ENCODE data around the gene KCNH1.

KCNH1 gene

GRCh38 chr1:210703593-210703992, 430.4 kb downstream of the KCNH1 start:
- no peaks in the 10 kb centered on the region for H3K9me3 ChIP-seq (ENCODE audit: control insufficient read depth in 1 of 2, low read length in 2 of 2)
- no peak overlapping the region for H3K4me3 ChIP-seq (ENCODE audit: low read depth in 1 of 2, low read length in 2 of 2)
- H3K27me3 ChIP-seq (ENCODE audit: low read depth, low read length): no peaks in the 10 kb centered on the region
- no peaks in the 10 kb centered on the region for H3K36me3 ChIP-seq (ENCODE audit: control insufficient read depth in 1 of 2, insufficient read depth in 2 of 2, low read length in 2 of 2)
- no peaks in the 10 kb centered on the region for H3K4me1 ChIP-seq (ENCODE audit: control insufficient read depth in 1 of 2, insufficient read depth in 2 of 2, low read length in 2 of 2)
- no peak overlapping the region for H3K27ac ChIP-seq (ENCODE audit: low read length)

DNA sequence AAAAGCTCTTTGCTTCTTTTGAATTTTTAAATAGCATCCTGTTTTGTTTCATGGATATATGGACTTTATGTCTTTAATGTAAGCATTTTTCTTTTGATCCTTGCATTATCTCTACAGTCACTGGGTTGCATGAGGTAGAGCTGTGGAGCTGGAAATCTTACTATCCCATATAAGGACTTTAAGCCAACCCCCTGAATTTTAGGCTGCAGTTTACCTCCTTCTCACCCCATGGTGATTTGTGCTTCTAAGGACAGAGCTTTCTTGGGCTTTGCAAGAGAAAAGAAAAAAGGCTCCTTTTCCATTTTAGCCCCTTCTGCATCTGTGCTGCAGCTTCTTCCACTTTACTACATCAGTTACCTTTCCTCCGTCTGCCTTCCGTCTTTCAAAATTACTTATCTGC, 431.4 kb downstream of the KCNH1 start:
- no peak overlapping the region for H3K27ac ChIP-seq (ENCODE audit: low read length)
- no peaks in the 10 kb centered on the region for H3K9me3 ChIP-seq (ENCODE audit: control insufficient read depth in 1 of 2, low read length in 2 of 2)
- no peak overlapping the region for H3K4me3 ChIP-seq (ENCODE audit: low read depth in 1 of 2, low read length in 2 of 2)
- H3K4me1 ChIP-seq (ENCODE audit: control insufficient read depth in 1 of 2, insufficient read depth in 2 of 2, low read length in 2 of 2): no peaks in the 10 kb centered on the region
- no peaks in the 10 kb centered on the region for H3K27me3 ChIP-seq (ENCODE audit: low read depth, low read length)
- no peaks in the 10 kb centered on the region for H3K36me3 ChIP-seq (ENCODE audit: control insufficient read depth in 1 of 2, insufficient read depth in 2 of 2, low read length in 2 of 2)

GRCh38 chr1:210700511-210700910, 433.4 kb downstream of the KCNH1 start:
- Histone ChIP-seq H3K27me3 (ENCODE audit: low read depth, low read length) (no peaks in the 10 kb centered on the region), H3K27ac (ENCODE audit: low read length) (no peak overlapping the region), H3K9me3 (ENCODE audit: control insufficient read depth in 1 of 2, low read length in 2 of 2) (no peaks in the 10 kb centered on the region), H3K4me3 (ENCODE audit: low read depth in 1 of 2, low read length in 2 of 2) (no peak overlapping the region), H3K36me3 (ENCODE audit: control insufficient read depth in 1 of 2, insufficient read depth in 2 of 2, low read length in 2 of 2) (no peaks in the 10 kb centered on the region), H3K4me1 (ENCODE audit: control insufficient read depth in 1 of 2, insufficient read depth in 2 of 2, low read length in 2 of 2) (no peaks in the 10 kb centered on the region)

DNA sequence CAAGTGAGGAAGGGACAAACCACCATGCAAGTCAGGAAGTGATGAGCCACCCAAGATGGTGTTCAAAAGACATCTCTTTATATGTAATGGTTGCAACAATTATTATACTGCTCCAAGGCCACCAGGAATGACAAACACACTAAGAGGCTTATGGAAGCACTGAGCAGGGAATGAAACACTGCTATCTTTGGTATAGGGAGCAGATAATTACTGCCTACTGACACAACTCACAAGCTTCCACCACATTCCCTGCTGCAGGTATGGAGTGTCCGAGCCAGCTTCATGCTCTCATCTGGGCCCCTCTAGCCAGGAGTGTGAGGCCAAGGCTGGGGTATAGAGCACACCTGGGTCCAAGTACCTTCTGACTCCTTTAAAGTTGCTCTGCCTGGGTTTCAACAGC, 433.9 kb downstream of the KCNH1 start:
- Histone ChIP-seq H3K27ac (ENCODE audit: low read length) (no peak overlapping the region), H3K9me3 (ENCODE audit: control insufficient read depth in 1 of 2, low read length in 2 of 2) (no peaks in the 10 kb centered on the region)

DNA sequence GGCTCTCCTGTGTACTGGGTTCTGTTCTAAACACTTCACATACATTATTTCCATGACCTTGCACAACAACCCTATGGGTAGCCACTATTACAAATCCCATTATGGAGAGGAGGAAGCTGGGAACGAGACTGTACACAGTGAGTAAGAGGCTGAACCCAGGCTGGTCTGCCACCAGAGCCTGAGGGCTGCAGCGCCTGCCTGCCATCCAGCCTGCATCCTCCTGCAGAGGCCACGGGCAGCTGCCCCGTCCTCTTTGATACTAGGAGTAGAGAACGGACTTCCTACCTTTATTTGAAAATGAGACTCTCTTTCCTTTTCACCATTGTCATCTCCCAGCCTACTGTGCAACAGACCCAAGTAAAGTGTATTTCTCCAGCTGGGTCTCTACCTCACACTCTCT, 435.3 kb downstream of the KCNH1 start:
- Histone ChIP-seq H3K4me3 (ENCODE audit: low read depth in 1 of 2, low read length in 2 of 2) (no peak overlapping the region), H3K27ac (ENCODE audit: low read length) (no peak overlapping the region), H3K4me1 (ENCODE audit: control insufficient read depth in 1 of 2, insufficient read depth in 2 of 2, low read length in 2 of 2) (no peaks in the 10 kb centered on the region), H3K27me3 (ENCODE audit: low read depth, low read length) (no peaks in the 10 kb centered on the region), H3K9me3 (ENCODE audit: control insufficient read depth in 1 of 2, low read length in 2 of 2) (no peaks in the 10 kb centered on the region), H3K36me3 (ENCODE audit: control insufficient read depth in 1 of 2, insufficient read depth in 2 of 2, low read length in 2 of 2) (no peaks in the 10 kb centered on the region)

More for the DNA sequence above, 433.9 kb downstream of the KCNH1 start:
- no peaks in the 10 kb centered on the region for H3K36me3 ChIP-seq (ENCODE audit: control insufficient read depth in 1 of 2, insufficient read depth in 2 of 2, low read length in 2 of 2)
- H3K4me1 ChIP-seq (ENCODE audit: control insufficient read depth in 1 of 2, insufficient read depth in 2 of 2, low read length in 2 of 2): no peaks in the 10 kb centered on the region
- H3K27me3 ChIP-seq (ENCODE audit: low read depth, low read length): no peaks in the 10 kb centered on the region
- H3K4me3 ChIP-seq (ENCODE audit: low read depth in 1 of 2, low read length in 2 of 2): no peak overlapping the region

DNA sequence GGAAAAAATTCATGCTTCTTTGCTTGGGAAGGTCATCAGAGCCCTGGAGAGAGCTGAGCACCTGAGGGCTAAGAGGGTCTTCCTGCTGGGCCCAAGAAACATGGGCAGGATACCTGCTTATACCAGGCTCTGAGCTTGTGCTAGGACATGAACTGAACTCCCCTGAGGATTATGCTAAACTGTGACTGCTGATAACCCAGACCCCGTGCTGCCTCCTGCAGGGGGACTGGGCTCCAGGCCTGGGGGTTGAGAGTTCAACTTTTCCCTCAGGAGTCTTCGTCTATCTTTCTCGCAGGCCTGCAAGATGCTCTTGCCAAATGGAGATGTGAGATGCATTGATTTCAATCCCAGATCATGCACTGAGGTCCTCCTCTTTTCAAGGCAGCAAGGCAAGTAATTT, 436.8 kb downstream of the KCNH1 start:
- Histone ChIP-seq H3K4me1 (ENCODE audit: control insufficient read depth in 1 of 2, insufficient read depth in 2 of 2, low read length in 2 of 2) (no peaks in the 10 kb centered on the region), H3K36me3 (ENCODE audit: control insufficient read depth in 1 of 2, insufficient read depth in 2 of 2, low read length in 2 of 2) (no peaks in the 10 kb centered on the region), H3K27me3 (ENCODE audit: low read depth, low read length) (no peaks in the 10 kb centered on the region), H3K4me3 (ENCODE audit: low read depth in 1 of 2, low read length in 2 of 2) (no peak overlapping the region), H3K27ac (ENCODE audit: low read length) (no peak overlapping the region), H3K9me3 (ENCODE audit: control insufficient read depth in 1 of 2, low read length in 2 of 2) (peaks cover 0 to 2% of the 10 kb centered on the region in 2 donors)

GRCh38 chr1:210696709-210697108, 437.2 kb downstream of the KCNH1 start:
- no peaks in the 10 kb centered on the region for H3K27me3 ChIP-seq (ENCODE audit: low read depth, low read length)
- peaks cover 0 to 2% of the 10 kb centered on the region in 2 donors for H3K9me3 ChIP-seq (ENCODE audit: control insufficient read depth in 1 of 2, low read length in 2 of 2)
- no peaks in the 10 kb centered on the region for H3K36me3 ChIP-seq (ENCODE audit: control insufficient read depth in 1 of 2, insufficient read depth in 2 of 2, low read length in 2 of 2)
- H3K27ac ChIP-seq (ENCODE audit: low read length): no peak overlapping the region
- no peak overlapping the region for H3K4me3 ChIP-seq (ENCODE audit: low read depth in 1 of 2, low read length in 2 of 2)
- no peaks in the 10 kb centered on the region for H3K4me1 ChIP-seq (ENCODE audit: control insufficient read depth in 1 of 2, insufficient read depth in 2 of 2, low read length in 2 of 2)

DNA sequence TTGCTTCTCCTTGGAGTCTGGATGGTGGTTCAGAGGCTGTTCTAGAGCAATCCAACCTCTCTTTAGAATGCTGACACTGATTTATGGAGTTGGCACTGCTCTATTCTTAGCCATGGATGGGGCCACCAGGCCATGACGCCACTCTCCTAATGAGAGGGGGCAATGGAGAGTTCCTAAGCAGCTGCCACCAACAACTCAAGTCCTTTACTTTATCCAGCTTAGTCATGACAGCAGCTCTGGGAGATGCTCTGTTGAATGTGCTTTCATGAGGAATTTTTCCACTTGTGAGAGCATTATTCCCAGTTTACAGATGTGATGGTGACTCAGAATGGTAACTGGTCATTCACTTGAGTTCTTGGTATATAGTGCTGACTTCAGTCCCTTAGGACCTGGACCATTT, 438.9 kb downstream of the KCNH1 start:
- H3K27me3 ChIP-seq (ENCODE audit: low read depth, low read length): no peaks in the 10 kb centered on the region
- no peaks in the 10 kb centered on the region for H3K36me3 ChIP-seq (ENCODE audit: control insufficient read depth in 1 of 2, insufficient read depth in 2 of 2, low read length in 2 of 2)
- H3K4me3 ChIP-seq (ENCODE audit: low read depth in 1 of 2, low read length in 2 of 2): no peak overlapping the region
- no peaks in the 10 kb centered on the region for H3K4me1 ChIP-seq (ENCODE audit: control insufficient read depth in 1 of 2, insufficient read depth in 2 of 2, low read length in 2 of 2)
- H3K27ac ChIP-seq (ENCODE audit: low read length): no peak overlapping the region
- H3K9me3 ChIP-seq (ENCODE audit: control insufficient read depth in 1 of 2, low read length in 2 of 2): peaks cover 0 to 2% of the 10 kb centered on the region in 2 donors

- no peaks in the 10 kb centered on the region for H3K36me3 ChIP-seq (ENCODE audit: control insufficient read depth in 1 of 2, insufficient read depth in 2 of 2, low read length in 2 of 2)
- no peaks in the 10 kb centered on the region for H3K4me1 ChIP-seq (ENCODE audit: control insufficient read depth in 1 of 2, insufficient read depth in 2 of 2, low read length in 2 of 2)
- H3K27ac ChIP-seq (ENCODE audit: low read length): no peak overlapping the region
- no peak overlapping the region for H3K4me3 ChIP-seq (ENCODE audit: low read depth in 1 of 2, low read length in 2 of 2)
- H3K9me3 ChIP-seq (ENCODE audit: control insufficient read depth in 1 of 2, low read length in 2 of 2): peaks cover 0 to 2% of the 10 kb centered on the region in 2 donors
- H3K27me3 ChIP-seq (ENCODE audit: low read depth, low read length): no peaks in the 10 kb centered on the region
These were observed 441.2 kb downstream of the KCNH1 start for GRCh38 chr1:210692796-210693195.

DNA sequence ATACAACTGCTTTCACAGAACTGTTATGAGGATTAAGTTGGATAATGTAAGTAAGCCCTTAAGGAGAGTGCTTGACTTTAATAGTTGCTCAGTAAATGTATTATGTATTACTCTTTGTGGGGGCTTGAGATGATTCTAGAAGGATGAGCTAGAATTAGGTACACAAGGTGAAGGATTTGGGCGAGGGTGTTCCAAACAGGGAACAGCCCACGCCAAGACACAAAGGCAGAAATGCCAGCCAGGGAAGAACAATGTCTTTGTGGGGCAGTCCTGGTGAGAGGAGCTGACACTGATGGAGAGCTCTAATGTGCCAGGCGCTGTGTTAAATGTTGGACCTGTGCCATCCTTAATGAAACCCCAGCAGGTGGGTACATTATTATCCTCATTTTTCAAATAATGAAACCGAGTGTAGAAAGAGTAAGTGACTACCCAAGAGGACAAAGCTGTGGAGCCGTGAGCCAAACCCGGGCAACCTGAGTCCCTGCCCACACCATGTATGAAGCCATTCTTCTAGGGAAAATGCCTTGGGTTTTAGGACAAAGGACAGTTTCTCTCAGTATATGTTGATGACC, 442.8 kb downstream of the KCNH1 start:
- H3K9me3 ChIP-seq (ENCODE audit: control insufficient read depth in 1 of 2, low read length in 2 of 2): peaks cover 0 to 2% of the 10 kb centered on the region in 2 donors
- H3K4me1 ChIP-seq (ENCODE audit: control insufficient read depth in 1 of 2, insufficient read depth in 2 of 2, low read length in 2 of 2): no peaks in the 10 kb centered on the region
- H3K27ac ChIP-seq (ENCODE audit: low read length): no peak overlapping the region
- no peak overlapping the region for H3K4me3 ChIP-seq (ENCODE audit: low read depth in 1 of 2, low read length in 2 of 2)
- H3K27me3 ChIP-seq (ENCODE audit: low read depth, low read length): no peaks in the 10 kb centered on the region
- no peaks in the 10 kb centered on the region for H3K36me3 ChIP-seq (ENCODE audit: control insufficient read depth in 1 of 2, insufficient read depth in 2 of 2, low read length in 2 of 2)

GRCh38 chr1:210690236-210690635, 443.7 kb downstream of the KCNH1 start:
- H3K27ac ChIP-seq (ENCODE audit: low read length): no peak overlapping the region
- H3K9me3 ChIP-seq (ENCODE audit: control insufficient read depth in 1 of 2, low read length in 2 of 2): peaks cover 0 to 2% of the 10 kb centered on the region in 2 donors
- no peaks in the 10 kb centered on the region for H3K27me3 ChIP-seq (ENCODE audit: low read depth, low read length)
- no peaks in the 10 kb centered on the region for H3K36me3 ChIP-seq (ENCODE audit: control insufficient read depth in 1 of 2, insufficient read depth in 2 of 2, low read length in 2 of 2)
- no peaks in the 10 kb centered on the region for H3K4me1 ChIP-seq (ENCODE audit: control insufficient read depth in 1 of 2, insufficient read depth in 2 of 2, low read length in 2 of 2)
- H3K4me3 ChIP-seq (ENCODE audit: low read depth in 1 of 2, low read length in 2 of 2): no peak overlapping the region

- H3K4me3 ChIP-seq (ENCODE audit: low read depth in 1 of 2, low read length in 2 of 2): no peak overlapping the region
- H3K27me3 ChIP-seq (ENCODE audit: low read depth, low read length): no peaks in the 10 kb centered on the region
- no peak overlapping the region for H3K27ac ChIP-seq (ENCODE audit: low read length)
- H3K9me3 ChIP-seq (ENCODE audit: control insufficient read depth in 1 of 2, low read length in 2 of 2): peaks cover 0 to 2% of the 10 kb centered on the region in 2 donors
- H3K36me3 ChIP-seq (ENCODE audit: control insufficient read depth in 1 of 2, insufficient read depth in 2 of 2, low read length in 2 of 2): no peaks in the 10 kb centered on the region
- no peaks in the 10 kb centered on the region for H3K4me1 ChIP-seq (ENCODE audit: control insufficient read depth in 1 of 2, insufficient read depth in 2 of 2, low read length in 2 of 2)
These were observed 444.1 kb downstream of the KCNH1 start for GRCh38 chr1:210689826-210690225.

Measured in muscle layer of duodenum (tissue), 2 donors.